ENCODE measurements around the gene SCARB1.

SCARB1 gene

GRCh38 chr12:124853781-124854636 is 9.7 kb downstream of the SCARB1 start:
- no peak overlapping the region for H3K4me3 ChIP-seq (replicated peaks; ENCODE audit: low read depth, low read length)
- DNase-seq (ENCODE audit: low read depth) = no peak
- no peak for TF ChIP-seq CTCF (IDR thresholded peaks at IDR 0.05; ENCODE audit: low read length, missing control alignments)

GRCh38 chr12:124852911-124853427 is 10.7 kb downstream of the SCARB1 start:
- H3K4me3 ChIP-seq (replicated peaks; ENCODE audit: low read depth, low read length) = no peak overlapping the region
- no peak for TF ChIP-seq CTCF (IDR thresholded peaks at IDR 0.05; ENCODE audit: low read length, missing control alignments)
- DNase-seq (ENCODE audit: low read depth) = no peak

- peak; percentile 29 for DNase-seq (ENCODE audit: low read depth)
- no peak overlapping the region for H3K4me3 ChIP-seq (replicated peaks; ENCODE audit: low read depth, low read length)
Measured at GRCh38 chr12:124852329-124852831, 11.3 kb downstream of the SCARB1 start.

GRCh38 chr12:124851342-124851741 is 12.3 kb downstream of the SCARB1 start:
- no peak overlapping the region for H3K4me3 ChIP-seq (replicated peaks; ENCODE audit: low read depth, low read length)
- DNase-seq (ENCODE audit: low read depth) = no peak
- TF ChIP-seq CTCF (IDR thresholded peaks at IDR 0.05; ENCODE audit: low read length, missing control alignments) = no peak

More at GRCh38 chr12:124852329-124852831, 11.3 kb downstream of the SCARB1 start:
- TF ChIP-seq CTCF (IDR thresholded peaks at IDR 0.05; ENCODE audit: low read length, missing control alignments) = no peak

GRCh38 chr12:124849382-124849781 is 14.3 kb downstream of the SCARB1 start:
- no peak for DNase-seq (ENCODE audit: low read depth)
- H3K4me3 ChIP-seq (replicated peaks; ENCODE audit: low read depth, low read length) = no peak overlapping the region
- TF ChIP-seq CTCF (IDR thresholded peaks at IDR 0.05; ENCODE audit: low read length, missing control alignments) = no peak

- no peak overlapping the region for H3K4me3 ChIP-seq (replicated peaks; ENCODE audit: low read depth, low read length)
- TF ChIP-seq CTCF (IDR thresholded peaks at IDR 0.05; ENCODE audit: low read length, missing control alignments) = no peak
- no peak for DNase-seq (ENCODE audit: low read depth)
Measured at GRCh38 chr12:124848621-124849380, 14.9 kb downstream of the SCARB1 start.
